Measurements from ENCODE around the gene APOBEC3B.
"Not testable (repeated sequence)": the region's sequence is repeated elsewhere in the genome, so short reads cannot be mapped to it uniquely, and the experiment has no call there.

Gene APOBEC3B

GRCh38 chr22:39039306-39040126 lies 57.4 kb downstream of the APOBEC3B start:
- no peak for DNase-seq

DNA sequence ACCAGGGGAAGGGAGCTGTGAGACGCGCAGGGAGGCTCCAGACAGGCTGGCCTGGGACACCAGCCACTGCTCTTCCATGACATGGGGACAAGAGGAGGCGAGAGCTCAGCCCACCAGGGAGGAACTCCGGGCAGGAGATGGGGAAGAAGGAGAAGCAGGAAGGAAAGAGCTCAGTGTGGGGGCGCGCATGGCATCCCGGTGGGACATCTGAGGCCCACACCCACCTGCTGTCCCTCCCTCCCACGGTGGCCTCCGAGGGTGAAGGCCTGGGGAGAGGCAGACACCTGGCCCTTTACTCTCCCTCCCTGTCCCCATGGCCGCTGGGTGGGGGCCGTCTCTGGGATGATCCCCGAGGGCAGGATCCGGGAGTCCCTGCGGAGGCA lies 58.0 kb downstream of the APOBEC3B start:
- not testable (repeated sequence) for DNase-seq

DNA sequence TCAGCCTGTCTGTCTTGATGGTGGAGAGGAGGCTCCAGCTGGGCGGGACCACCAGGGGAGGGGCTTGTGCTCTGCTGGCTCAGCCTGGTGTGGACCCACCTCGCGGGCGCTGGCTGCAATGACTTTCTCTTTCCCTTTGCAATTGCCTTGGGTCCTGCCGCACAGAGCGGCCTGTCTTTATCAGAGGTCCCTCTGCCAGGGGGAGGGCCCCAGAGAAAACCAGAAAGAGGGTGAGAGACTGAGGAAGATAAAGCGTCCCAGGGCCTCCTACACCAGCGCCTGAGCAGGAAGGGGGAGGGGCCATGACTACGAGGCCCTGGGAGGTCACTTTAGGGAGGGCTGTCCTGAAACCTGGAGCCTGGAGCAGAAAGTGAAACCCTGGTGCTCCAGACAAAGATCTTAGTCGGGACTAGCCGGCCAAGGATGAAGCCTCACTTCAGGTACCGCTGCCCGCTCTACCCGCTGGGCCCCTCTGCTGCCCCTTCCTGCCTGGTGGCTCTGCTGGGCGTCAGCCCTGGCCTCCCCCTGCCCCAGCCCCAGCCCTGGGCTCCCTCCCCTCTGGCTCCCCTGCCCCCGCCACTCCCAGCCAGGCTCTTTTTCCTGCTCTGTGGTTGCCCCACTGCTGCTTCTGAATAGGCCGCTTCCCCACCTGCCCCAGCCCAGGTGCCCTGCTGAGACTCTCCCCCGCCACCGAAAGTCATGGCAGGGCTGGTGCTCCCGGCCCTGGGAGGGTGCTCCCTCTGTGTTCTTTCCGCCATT lies 58.6 kb downstream of the APOBEC3B start, which contains the start of gene APOBEC3F:
Gene APOBEC3F (plus strand): TSS at position 327 of the 759 bp plus-strand sequence. CDS start 97 bp downstream, at position 424.
- peak; percentile 69 for DNase-seq

DNA sequence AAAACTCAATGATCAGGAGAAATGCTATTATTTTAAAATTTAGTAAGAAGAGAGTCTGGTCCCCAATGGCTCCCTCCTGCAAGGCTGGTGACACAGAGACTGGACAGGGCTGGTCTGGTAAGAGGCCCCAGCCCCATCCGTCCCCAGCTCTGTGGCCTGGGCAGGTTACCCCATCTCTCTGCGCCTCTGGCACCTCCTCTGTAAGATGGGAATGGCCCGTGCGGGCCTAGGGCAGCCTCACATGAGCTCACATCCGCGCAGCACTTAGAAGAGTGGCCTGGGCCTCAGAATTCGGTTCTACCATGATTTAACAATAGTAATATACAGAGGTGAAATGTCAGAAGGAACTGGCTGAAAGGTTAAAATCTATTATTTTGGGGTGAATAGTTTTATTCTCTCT lies 59.8 kb downstream of the APOBEC3B start:
- no peak for DNase-seq
